ENCODE results near the gene HSPA5.
"Not testable (repeated sequence)": the region's sequence is repeated elsewhere in the genome, so short reads cannot be mapped to it uniquely, and the experiment has no call there.

HSPA5 gene

DNA sequence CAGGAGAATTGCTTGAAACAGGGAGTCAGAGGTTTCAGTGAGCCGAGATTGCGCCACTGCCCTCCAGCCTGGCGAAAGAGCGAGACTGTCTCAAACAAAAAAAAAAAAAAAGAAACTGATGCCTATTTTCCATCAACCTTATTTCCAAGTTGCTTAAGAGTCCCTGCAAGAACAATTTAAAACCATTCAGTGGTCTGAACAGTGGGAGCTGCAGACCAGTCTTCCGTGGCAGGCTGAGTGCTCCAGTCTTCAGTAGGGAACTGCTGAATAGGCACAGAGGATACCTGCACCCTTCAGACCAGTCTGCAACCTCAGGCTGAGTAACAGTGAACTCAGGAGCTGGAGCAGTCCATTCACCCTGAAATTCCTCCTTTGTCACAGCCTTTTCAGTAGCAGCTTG, 46.7 kb downstream of the HSPA5 start:
- not testable (repeated sequence) for H3K27me3 ChIP-seq (ENCODE audit: control insufficient read depth in 2 of 2, insufficient read depth in 2 of 2, low read length in 2 of 2); H3K4me3 ChIP-seq (ENCODE audit: low read length in 2 of 2); H3K27ac ChIP-seq (ENCODE audit: low read depth in 2 of 2, low read length in 2 of 2); H3K9me3 ChIP-seq (ENCODE audit: control insufficient read depth in 2 of 2, low read length in 2 of 2); H3K36me3 ChIP-seq (ENCODE audit: control insufficient read depth in 2 of 2, insufficient read depth in 2 of 2, low read length in 2 of 2); H3K9ac ChIP-seq (ENCODE audit: low read depth in 1 of 2, low read length in 2 of 2); H3K4me1 ChIP-seq (ENCODE audit: control insufficient read depth in 2 of 2, insufficient read depth in 2 of 2, low read length in 2 of 2)

DNA sequence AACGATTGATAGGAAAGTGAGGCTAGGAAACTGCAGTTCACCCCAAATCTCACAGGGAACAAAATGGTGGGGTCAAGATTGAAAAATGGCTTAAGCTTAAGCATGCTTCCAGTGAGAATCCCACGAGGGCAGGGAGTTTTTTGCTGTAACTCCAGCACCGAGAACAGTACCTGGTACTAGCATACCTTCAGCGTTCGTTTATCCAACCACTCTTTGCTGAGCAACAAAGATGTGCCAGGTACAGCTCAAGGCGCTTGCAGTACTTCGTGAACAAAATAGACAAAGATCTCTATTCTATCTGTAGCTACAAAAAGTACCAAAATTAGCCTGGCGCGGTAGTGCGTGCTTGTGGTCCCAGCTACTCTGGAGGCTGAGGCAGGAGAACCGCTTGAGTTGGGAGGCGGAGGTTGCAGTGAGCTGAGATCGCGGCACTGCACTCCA, 50.8 kb downstream of the HSPA5 start:
- Histone ChIP-seq H3K4me3 (ENCODE audit: low read length in 2 of 2) (peak overlapping the region; percentile 91 to 96), H3K36me3 (ENCODE audit: control insufficient read depth in 2 of 2, insufficient read depth in 2 of 2, low read length in 2 of 2) (no peaks in the 10 kb centered on the region), H3K9me3 (ENCODE audit: control insufficient read depth in 2 of 2, low read length in 2 of 2) (no peaks in the 10 kb centered on the region), H3K4me1 (ENCODE audit: control insufficient read depth in 2 of 2, insufficient read depth in 2 of 2, low read length in 2 of 2) (peaks cover 0 to 12% of the 10 kb centered on the region in 2 donors), H3K27ac (ENCODE audit: low read depth in 2 of 2, low read length in 2 of 2) (peak overlapping the region; percentile 86 to 88), H3K9ac (ENCODE audit: low read depth in 1 of 2, low read length in 2 of 2) (peak overlapping the region; percentile 95 to 97), H3K27me3 (ENCODE audit: control insufficient read depth in 2 of 2, insufficient read depth in 2 of 2, low read length in 2 of 2) (no peaks in the 10 kb centered on the region)

DNA sequence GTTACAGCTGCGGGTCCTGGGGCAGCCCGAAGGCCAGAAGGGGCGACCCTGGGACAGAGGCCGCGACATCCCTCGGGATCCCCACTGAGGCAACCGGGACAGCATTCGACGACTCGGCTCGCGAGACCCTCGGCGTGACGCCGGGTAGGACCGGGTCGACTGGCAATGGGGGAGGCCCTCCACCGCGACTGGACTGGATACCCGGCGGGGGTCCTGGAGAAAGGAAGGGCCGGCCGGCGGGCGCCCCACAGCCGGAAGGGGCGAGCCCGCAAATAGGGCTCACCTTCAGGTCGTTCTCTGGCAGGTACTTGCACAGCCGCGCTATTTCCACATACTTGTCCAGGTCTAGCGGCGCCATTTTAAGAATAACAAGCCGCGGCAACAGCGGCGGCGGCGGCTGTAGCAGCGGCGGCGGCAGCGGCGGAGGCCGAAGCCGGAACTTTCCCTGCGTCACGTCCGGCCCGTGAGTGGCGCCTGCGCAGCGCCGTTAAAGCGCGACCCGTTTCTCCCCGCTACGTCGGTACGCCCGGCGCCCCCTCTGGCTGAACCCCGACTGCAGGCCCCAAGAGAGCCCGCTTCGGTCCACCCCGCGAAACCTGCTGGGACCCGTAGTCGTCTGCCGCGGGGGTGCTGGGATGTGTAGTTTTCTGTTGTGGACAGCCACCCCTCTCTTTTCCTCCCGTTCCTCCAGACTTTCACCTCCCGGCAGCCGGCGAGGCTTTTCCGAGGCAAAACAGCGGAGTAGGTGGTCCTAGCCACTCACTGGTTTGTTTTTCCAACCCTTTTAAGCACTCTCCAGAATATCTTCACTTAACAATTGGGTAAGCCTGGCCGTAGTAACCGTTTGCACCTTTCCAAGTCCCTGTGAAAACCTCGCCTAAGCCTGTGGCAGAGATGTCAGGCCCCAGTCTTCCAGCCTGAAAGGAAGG, 51.5 kb downstream of the HSPA5 start, which contains the start of gene PPP6C:
Gene PPP6C (minus strand): TSS at position 443 of the 929 bp plus-strand sequence. CDS start 85 bp downstream, at position 358.
- Histone ChIP-seq H3K9me3 (ENCODE audit: control insufficient read depth in 2 of 2, low read length in 2 of 2) (no peaks in the 10 kb centered on the region), H3K27ac (ENCODE audit: low read depth in 2 of 2, low read length in 2 of 2) (peak within 1 kb of the TSS; percentile 86 to 88), H3K4me1 (ENCODE audit: control insufficient read depth in 2 of 2, insufficient read depth in 2 of 2, low read length in 2 of 2) (peaks cover 0 to 12% of the 10 kb centered on the region in 2 donors), H3K4me3 (ENCODE audit: low read length in 2 of 2) (peak within 1 kb of the TSS; percentile 91 to 96), H3K9ac (ENCODE audit: low read depth in 1 of 2, low read length in 2 of 2) (peak within 1 kb of the TSS; percentile 95 to 97), H3K36me3 (ENCODE audit: control insufficient read depth in 2 of 2, insufficient read depth in 2 of 2, low read length in 2 of 2) (no peaks in the 10 kb centered on the region), H3K27me3 (ENCODE audit: control insufficient read depth in 2 of 2, insufficient read depth in 2 of 2, low read length in 2 of 2) (no peaks in the 10 kb centered on the region)

DNA sequence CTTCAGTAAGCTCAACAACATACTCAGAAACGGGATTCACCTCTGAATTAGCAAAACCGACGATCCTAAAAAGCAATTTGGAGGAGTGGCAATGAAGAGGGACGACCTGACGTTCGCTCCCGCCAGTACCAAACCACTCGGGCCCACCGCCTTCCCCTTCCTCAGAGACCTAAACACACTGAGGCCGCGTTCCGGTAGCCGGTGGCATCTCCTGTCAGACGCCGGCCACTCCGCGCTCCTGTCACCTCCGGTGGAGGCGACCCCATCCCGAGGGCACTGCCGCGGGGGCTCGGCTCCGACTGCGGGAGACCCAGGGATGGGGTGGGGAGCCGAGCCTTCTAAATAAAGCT, 52.2 kb downstream of the HSPA5 start:
- peaks cover 3 to 13% of the 10 kb centered on the region in 2 donors for H3K4me1 ChIP-seq (ENCODE audit: control insufficient read depth in 2 of 2, insufficient read depth in 2 of 2, low read length in 2 of 2)
- peak overlapping the region; percentile 91 to 96 for H3K4me3 ChIP-seq (ENCODE audit: low read length in 2 of 2)

More for the DNA sequence above, 52.2 kb downstream of the HSPA5 start:
- peak overlapping the region; percentile 95 to 97 for H3K9ac ChIP-seq (ENCODE audit: low read depth in 1 of 2, low read length in 2 of 2)
- H3K27me3 ChIP-seq (ENCODE audit: control insufficient read depth in 2 of 2, insufficient read depth in 2 of 2, low read length in 2 of 2), result no peaks in the 10 kb centered on the region
- H3K9me3 ChIP-seq (ENCODE audit: control insufficient read depth in 2 of 2, low read length in 2 of 2), result no peaks in the 10 kb centered on the region
- H3K27ac ChIP-seq (ENCODE audit: low read depth in 2 of 2, low read length in 2 of 2), result peak overlapping the region; percentile 86 to 88
- no peaks in the 10 kb centered on the region for H3K36me3 ChIP-seq (ENCODE audit: control insufficient read depth in 2 of 2, insufficient read depth in 2 of 2, low read length in 2 of 2)

All from mucosa of rectum (tissue), 2 donors.